Activated naive CD4-positive, alpha-beta T cell treated with anti-CD3 and anti-CD28 coated beads, Interleukin-2, amount 50 U/mL, for 72 hours (primary cell): ENCODE data around the gene RASSF10. TPM values are rescaled to one million over a fixed set of nuclear protein-coding genes. Genes with fewer than 3 reads are reported as not detected.

Experiments
- ATAC-seq, 2 donors: fragments of 150-1000 bp; cut with Tn5 transposase; 2 replicates each; pipeline ENCODE4 v1.10.0; 2021; ENCODE audit warnings: mild to moderate bottlenecking in 2 of 2, moderate library complexity in 2 of 2
- DNase-seq, 2 donors: peaks; one replicate each; pipeline ENCODE4 v3.0.0; 2021 to 2022; ENCODE audit warnings: low spot score in 2 of 2
- H3K27ac Mint-ChIP-seq, 2 donors: one replicate each; pipeline ENCODE4 v1.8.0; 2022; ENCODE audit warnings: mild to moderate bottlenecking in 2 of 2, mixed read lengths in 2 of 2
- H3K36me3 Mint-ChIP-seq, 2 donors: one replicate each; pipeline ENCODE4 v1.8.0; 2022; ENCODE audit warnings: mixed read lengths in 2 of 2
- H3K9me3 Mint-ChIP-seq, 2 donors: one replicate each; pipeline ENCODE4 v1.8.0; 2022; ENCODE audit warnings: mixed read lengths in 2 of 2
- total RNA-seq, 2 donors: library from RNA; stranded (reverse); gene quantifications; one replicate each; pipeline ENCODE4 v1.2.3, GENCODE V29; 2022

RASSF10 gene
- total RNA-seq: not detected

- ATAC-seq (peak in 1 of 2 donors; percentile 84), DNase-seq (peak in 1 of 2 donors; percentile 9)
- Mint-ChIP-seq H3K9me3 (no peaks in the 10 kb centered on the region), H3K27ac (no peak within 1 kb of the TSS), H3K36me3 (peaks cover 0 to 4% of the 10 kb centered on the region in 2 donors)
Observed at GRCh38 chr11:13008625-13009475, at the start of gene RASSF10. TSS of gene RASSF10 (plus strand) at chr11:13009316. CDS start at chr11:13009577, 261 bp downstream.

DNA sequence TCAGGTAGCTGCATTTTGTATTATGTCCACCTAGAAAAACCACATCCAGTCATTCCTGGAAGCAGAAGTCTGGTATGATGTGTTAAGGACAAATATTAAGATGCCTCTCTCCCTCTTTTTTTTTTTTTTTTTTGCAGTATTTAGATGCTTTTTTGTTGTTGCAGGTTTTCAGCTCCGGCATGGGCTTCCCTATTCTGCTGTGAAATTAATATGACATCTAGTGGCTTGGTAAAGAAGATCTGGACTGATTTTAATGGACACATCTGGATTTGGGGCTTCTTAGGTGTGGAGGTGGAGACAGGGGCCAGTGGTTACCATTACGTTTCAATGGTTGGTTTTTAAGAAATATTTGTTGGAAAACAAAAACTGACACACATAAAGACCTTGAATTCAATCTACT, 47.5 kb upstream of the RASSF10 start:
- H3K27ac Mint-ChIP-seq: no peak overlapping the region
- no peak for ATAC-seq

DNA sequence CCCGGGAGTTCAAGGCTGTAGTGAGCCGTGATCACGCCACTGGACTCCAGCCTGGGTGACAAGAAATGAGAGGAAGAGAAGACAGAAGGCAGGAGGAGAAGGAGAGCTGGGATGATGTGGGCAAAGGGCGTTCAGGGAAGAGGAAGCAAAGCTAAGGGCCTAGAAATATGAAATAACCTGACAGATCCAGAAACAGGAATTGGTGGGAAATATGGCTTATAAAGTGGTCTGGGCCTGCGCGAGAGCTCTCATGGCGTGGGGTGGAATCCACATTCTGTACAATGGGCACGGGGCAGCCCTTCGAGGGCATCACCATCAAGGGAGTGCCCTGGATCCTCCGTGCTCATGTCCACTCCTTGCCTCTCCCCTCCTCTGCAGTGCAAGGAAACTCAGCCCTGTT, 46.8 kb upstream of the RASSF10 start:
- Mint-ChIP-seq H3K9me3 (no peaks in the 10 kb centered on the region), H3K27ac (peak overlapping the region in 1 of 2 donors; percentile 69), H3K36me3 (no peaks in the 10 kb centered on the region)
- ATAC-seq (no peak), DNase-seq (no peak)

More for the DNA sequence above, 47.5 kb upstream of the RASSF10 start:
- H3K9me3 Mint-ChIP-seq: no peaks in the 10 kb centered on the region
- DNase-seq: no peak
- no peaks in the 10 kb centered on the region for H3K36me3 Mint-ChIP-seq

GRCh38 chr11:12963051-12963450, 46.1 kb upstream of the RASSF10 start:
- no peak overlapping the region for H3K27ac Mint-ChIP-seq
- no peaks in the 10 kb centered on the region for H3K9me3 Mint-ChIP-seq
- ATAC-seq (no peak), DNase-seq (no peak)
- H3K36me3 Mint-ChIP-seq: no peaks in the 10 kb centered on the region

GRCh38 chr11:12963792-12964536, 45.2 kb upstream of the RASSF10 start:
- peak in 1 of 2 donors; percentile 71 for DNase-seq
- Mint-ChIP-seq H3K9me3 (no peaks in the 10 kb centered on the region), H3K36me3 (no peaks in the 10 kb centered on the region), H3K27ac (no peak overlapping the region)
- ATAC-seq: peak; percentile 78 to 90

DNA sequence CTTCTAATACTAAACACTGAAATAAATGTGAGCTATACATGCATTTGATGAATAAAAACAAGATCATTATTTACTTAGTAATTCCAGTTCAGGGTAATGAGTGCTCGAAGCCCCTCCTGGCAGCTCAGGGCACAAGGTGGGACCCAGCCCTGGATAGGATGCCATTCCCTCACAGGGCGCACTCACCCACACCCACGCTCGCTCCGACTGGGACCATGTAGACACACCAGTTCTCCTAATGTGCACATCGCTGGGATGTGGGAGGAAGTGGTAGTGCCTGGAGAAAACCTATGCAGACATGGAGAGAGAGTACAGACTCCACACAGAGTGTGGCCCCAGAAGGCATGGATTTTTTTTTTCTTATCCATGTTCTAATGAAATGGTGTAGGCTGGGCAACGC, 44.5 kb upstream of the RASSF10 start:
- Mint-ChIP-seq H3K27ac (no peak overlapping the region), H3K36me3 (no peaks in the 10 kb centered on the region), H3K9me3 (no peaks in the 10 kb centered on the region)
- no peak for ATAC-seq
- DNase-seq: no peak

- no peaks in the 10 kb centered on the region for H3K36me3 Mint-ChIP-seq
- H3K27ac Mint-ChIP-seq: no peak overlapping the region
- no peaks in the 10 kb centered on the region for H3K9me3 Mint-ChIP-seq
- DNase-seq: no peak
- ATAC-seq: no peak
Observed at GRCh38 chr11:12966002-12966401, 43.1 kb upstream of the RASSF10 start.

DNA sequence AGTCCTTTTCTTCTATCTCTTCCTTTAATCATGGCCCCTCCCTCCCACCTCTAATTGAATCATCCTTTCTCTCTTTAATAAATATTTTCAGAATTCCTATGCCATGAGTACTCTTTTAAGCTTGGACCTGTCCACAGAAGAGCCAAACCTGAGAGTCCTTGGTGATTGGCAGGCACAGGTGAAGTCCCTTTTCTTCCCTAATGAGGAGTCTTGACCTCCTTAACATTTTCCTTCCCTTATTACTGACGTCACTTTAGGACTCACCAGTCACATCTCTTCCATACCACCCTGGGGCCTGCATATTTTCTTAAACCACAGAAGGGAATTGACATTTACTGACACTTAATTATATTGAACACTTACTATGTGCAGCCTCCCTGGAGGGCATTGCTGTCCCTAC, 41.0 kb upstream of the RASSF10 start:
- Mint-ChIP-seq H3K36me3 (no peaks in the 10 kb centered on the region), H3K9me3 (no peaks in the 10 kb centered on the region)
- ATAC-seq: no peak

GRCh38 chr11:12968826-12969225, 40.3 kb upstream of the RASSF10 start:
- H3K9me3 Mint-ChIP-seq: no peaks in the 10 kb centered on the region
- DNase-seq (no peak), ATAC-seq (no peak)
- H3K27ac Mint-ChIP-seq: no peak overlapping the region
- no peaks in the 10 kb centered on the region for H3K36me3 Mint-ChIP-seq

More for the DNA sequence above, 41.0 kb upstream of the RASSF10 start:
- DNase-seq: no peak
- no peak overlapping the region for H3K27ac Mint-ChIP-seq

GRCh38 chr11:12971955-12972354, 37.2 kb upstream of the RASSF10 start:
- Mint-ChIP-seq H3K9me3 (no peaks in the 10 kb centered on the region), H3K36me3 (no peaks in the 10 kb centered on the region), H3K27ac (no peak overlapping the region)
- DNase-seq (no peak), ATAC-seq (no peak)

- ATAC-seq (no peak), DNase-seq (no peak)
- Mint-ChIP-seq H3K9me3 (no peaks in the 10 kb centered on the region), H3K36me3 (no peaks in the 10 kb centered on the region), H3K27ac (no peak overlapping the region)
Observed at GRCh38 chr11:12973528-12974181, 35.5 kb upstream of the RASSF10 start.

DNA sequence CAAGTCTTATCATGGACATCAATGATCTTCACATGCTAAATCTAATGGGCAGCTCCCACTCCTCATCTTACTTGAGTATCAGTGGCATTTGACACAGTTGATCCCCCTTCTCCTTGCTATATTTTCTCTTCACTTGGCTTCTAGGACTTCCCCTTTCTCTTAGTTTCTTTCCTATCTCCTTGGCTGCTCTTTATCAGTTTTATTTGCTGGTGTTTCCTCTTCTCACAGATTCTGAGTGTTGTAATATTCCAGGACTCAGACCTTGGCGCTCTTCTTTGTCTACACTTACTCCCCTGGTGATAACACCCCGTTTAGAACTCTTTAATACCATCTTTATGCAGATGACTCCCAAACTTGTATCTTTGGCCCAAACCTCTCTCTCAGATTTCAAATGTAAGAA, 33.9 kb upstream of the RASSF10 start:
- no peaks in the 10 kb centered on the region for H3K9me3 Mint-ChIP-seq
- no peak overlapping the region for H3K27ac Mint-ChIP-seq
- no peak for ATAC-seq
- no peak for DNase-seq
- H3K36me3 Mint-ChIP-seq: no peaks in the 10 kb centered on the region

DNA sequence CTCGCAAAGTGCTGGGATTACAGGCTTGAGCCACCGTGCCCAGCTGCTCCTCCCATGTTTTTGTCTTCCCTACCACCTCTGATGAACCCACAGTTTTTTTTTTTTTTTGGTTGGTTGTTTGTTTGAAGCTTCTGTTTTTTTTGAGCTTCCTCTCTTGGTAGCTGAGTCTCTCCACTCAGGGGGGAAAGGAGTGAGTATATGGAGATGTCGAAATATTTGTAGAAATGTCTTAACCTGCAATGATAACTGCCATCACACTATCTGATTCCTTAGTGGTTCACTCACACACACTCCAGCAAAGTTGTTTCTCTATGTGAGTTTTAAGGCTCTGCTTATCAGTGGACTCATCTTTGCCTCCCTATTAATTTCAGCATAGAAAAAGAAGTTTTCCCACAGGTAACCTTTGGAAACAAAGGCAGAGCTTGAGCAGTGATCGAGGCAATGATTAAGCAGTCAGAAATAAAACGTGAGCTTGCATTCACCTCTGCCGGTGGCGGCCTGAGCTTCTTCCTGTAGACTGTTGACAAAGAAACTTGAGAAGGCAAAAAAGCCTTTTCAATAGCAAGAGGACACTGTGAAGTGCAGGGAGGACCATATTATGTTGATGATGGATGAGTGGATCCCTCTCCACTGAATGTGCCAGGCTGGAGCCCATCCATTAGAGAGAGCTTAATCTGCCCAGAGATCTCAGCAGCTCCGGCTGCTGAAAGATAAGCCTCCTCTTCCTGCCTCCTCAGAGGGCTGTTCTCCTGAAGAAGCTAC, 29.0 kb upstream of the RASSF10 start:
- ATAC-seq (no peak), DNase-seq (no peak)
- H3K27ac Mint-ChIP-seq: no peak overlapping the region
- no peaks in the 10 kb centered on the region for H3K9me3 Mint-ChIP-seq
- no peaks in the 10 kb centered on the region for H3K36me3 Mint-ChIP-seq

DNA sequence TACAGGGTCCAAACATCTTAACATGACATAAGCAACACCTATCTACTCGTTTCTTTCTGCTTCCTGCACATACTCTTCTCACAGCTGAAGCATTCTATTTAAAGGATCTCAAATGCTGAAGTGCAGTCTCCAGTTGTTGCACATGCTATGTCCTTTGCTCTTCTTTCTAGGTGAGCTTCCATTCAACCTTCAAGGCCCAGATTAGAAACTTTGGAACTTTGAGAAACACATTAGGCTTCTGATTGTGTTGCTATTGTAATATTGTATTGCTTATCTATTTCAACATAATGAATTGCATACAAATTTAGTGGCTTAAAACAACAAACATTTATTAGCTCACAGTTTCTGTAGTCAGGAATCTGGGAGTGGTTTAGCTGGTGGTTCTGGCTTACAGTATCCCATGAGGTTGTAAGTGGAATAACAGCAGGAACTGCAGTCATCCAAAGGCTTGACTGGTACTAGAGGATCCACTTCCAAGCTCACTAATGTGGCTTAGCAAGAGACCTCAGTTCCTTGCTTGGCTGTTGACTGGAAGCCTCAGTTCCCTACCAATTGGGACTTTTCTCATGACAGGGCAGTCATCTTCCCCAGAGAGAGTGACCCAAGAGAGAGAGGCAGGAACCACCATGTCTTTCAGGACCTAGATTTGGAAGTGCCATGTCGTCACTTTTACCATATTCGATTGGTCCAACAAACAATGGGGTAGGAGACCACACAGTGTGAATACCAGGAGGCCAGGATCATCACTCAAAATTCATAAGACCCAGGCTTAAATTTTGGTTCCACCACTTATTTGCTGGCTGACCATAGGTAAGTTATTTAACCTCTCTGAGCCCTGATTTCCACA, 27.2 kb upstream of the RASSF10 start:
- no peaks in the 10 kb centered on the region for H3K36me3 Mint-ChIP-seq
- ATAC-seq (no peak), DNase-seq (no peak)
- H3K9me3 Mint-ChIP-seq: no peaks in the 10 kb centered on the region
- H3K27ac Mint-ChIP-seq: no peak overlapping the region

DNA sequence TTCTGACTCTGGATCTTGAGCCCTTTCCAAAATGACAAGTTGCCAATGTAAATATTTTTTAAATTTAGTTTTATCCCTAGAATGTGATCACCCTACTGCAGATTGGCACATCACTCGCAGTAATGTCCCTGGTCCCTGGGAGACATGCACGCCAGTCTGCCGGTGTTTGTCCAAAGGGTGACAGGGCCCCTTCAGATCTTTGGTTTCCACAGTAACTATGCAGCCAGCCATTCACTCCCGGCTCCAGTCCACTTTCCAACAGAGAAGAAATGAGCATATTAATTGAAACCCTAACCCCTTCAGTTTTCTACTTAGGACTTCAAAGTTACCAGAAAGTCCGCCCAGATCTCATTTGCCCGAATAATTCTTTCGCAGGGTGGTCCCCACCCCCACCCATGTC, 25.8 kb upstream of the RASSF10 start:
- Mint-ChIP-seq H3K36me3 (no peaks in the 10 kb centered on the region), H3K27ac (no peak overlapping the region), H3K9me3 (no peaks in the 10 kb centered on the region)
- ATAC-seq: no peak
- no peak for DNase-seq
